GM21447 (cell line): ENCODE data around the gene AFF1.
"Not testable (repeated sequence)": the region's sequence is repeated elsewhere in the genome, so short reads cannot be mapped to it uniquely, and the experiment has no call there.

Source experiments
- ATAC-seq: cut with Tn5 transposase; IDR thresholded peaks from one replicate; pipeline ENCODE4 v1.9.1; 2021; ENCODE audit not compliant: unreplicated experiment

AFF1 gene

GRCh38 chr4:87077914-87078585 is 143.2 kb downstream of the AFF1 start:
- ATAC-seq = no peak

DNA sequence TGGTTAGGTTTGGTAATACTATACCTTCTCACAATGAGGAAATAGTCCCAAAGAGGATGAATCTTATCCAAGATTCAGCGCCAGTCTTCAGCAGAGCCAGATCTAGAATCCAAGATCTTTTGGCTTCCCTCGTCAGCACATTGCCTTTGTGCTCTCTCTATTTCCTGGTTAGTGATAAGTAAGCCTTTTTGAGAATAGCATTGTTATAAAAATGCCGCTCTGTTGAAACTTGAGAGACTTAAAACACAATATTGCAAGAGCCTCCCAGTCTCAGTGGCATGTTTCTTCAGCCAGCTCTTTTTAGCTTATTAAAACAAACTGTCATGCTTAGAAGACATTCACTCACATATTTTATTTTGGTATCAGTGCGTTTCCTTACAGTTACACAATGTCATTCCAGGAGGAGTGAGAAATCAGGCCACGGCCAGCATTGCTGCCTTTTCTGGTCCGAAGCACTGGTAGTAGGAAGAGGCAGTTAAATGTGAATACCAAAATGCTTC is 144.2 kb downstream of the AFF1 start:
- ATAC-seq = no peak

DNA sequence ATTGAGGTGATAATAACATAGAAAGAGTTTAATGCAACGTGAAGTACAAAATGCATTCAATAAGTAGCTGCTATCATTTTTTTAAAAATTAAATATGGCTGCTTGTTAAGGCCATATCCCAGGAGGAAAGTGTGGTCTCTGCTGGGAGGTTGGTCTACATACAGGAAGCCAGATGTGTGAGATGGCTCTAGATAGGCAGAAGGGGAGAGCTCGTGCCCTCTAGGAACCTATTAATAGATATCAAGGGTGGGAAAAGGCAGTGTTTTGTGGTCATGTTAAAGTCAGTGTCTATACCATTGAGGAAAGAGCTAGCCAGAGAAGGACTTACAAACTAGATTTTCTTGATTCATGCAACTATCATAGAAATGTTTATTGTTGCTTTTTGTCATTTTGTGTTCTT is 145.2 kb downstream of the AFF1 start:
- ATAC-seq = no peak

- ATAC-seq = no peak
Observed at GRCh38 chr4:87080462-87080861, 145.7 kb downstream of the AFF1 start.

GRCh38 chr4:87081826-87082225 is 147.0 kb downstream of the AFF1 start:
- no peak for ATAC-seq

- ATAC-seq = not testable (repeated sequence)
Observed at GRCh38 chr4:87085732-87086131, 150.9 kb downstream of the AFF1 start.

DNA sequence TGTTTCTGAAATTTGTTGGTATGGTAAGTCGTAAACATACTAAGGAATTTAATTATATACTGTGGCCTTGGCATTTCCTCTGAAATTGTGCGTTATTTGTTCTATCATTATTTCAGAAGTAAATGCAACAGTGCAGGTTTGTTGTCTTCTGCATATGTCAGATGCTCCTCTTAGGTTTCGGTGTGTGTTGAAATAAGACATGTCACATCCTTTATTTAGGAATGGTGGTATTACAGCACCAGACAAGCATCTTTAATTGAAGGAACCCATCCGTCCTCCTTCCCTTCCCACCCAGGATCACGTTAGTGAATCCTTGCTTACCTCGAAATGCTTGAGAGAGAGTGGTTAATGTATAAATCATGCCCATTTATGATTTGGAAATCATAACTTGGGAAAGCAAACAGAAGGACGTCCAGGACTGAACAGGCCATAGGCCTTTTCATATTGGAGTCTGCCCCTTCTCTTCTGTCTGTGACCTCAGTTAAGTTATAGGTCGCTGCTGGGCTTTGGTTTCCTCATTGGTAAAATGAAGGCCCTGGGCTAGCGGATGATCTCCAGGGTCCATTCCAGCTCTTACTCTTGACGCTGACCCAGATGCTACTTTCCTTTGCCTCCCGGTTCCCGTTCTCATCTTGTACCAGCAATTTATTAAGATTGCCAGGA is 151.5 kb downstream of the AFF1 start:
- ATAC-seq = no peak

DNA sequence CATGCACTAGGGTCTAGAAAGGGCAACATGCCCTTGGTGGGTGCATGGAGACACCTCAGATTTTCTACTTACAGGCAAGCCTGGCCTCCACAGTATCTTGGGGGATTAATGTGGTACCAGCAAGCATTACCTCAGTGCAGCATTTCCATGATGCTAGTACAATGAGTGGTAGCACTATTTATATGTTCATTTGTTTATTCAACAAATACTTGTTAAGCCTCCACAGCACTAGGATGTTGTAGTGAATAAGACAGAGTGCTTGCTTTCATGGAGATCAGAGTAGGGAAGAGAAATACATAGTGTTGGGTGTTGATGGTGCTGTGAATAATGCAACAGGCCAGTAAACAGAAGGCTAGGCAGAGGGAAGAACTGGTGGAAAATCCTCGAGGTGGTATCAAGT is 152.2 kb downstream of the AFF1 start:
- ATAC-seq = no peak

DNA sequence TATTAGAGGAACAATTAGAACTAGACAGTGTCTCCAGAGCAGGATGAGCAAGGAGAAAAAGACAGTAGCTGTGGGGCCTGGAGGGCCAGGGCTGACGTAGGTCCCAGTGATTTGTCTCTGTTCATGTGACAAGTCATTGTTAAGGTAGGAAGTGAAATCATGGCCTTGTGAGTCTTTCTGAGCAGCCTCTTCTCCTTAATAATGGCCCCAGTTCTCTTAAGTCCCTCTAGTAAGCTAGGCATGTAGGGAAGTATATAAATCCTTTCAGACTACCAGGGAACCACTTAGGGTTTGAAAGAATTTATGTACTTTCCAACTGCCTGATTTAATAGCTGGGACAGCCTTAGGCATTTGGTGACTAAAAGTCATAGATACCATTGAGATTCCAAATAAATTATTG is 152.6 kb downstream of the AFF1 start:
- ATAC-seq = no peak

DNA sequence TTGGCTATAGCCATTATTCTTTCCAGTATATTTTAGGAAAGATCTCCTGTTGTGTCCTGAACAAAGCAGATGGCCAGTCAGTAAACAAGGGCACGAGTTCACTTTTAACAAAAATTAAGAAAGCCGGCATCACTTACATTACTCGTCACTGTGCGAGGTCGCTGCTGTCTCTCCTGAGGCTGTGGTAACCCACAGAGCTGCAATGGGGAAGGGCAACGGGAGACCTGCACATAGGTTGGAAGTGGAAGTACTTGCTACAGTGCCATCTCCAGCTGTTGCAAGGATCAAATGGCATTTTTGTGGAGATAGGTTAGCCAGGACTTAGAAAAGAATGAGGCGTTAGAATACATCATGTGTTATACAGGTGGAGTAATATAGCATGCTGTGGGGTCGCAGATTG is 153.4 kb downstream of the AFF1 start:
- no peak for ATAC-seq

- no peak for ATAC-seq
Observed at GRCh38 chr4:87089368-87089767, 154.6 kb downstream of the AFF1 start.

DNA sequence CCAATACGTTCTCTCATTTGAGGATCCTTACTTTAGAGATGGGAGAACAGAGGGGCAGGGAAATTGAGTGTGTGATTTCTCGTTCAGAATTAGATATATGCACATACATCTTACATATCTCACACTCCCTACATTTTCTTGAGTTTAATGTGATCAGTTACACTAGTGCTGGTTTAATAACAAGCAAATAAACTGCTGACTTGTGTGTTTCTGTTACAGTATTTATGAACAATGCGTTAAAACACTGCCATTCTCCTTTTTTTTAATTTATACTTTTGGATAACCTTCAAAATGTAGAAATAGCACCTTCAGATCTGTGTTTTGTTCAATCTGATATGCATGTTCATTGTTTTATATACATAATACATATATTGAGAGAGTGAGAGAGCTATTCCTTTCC is 155.5 kb downstream of the AFF1 start:
- ATAC-seq = no peak

DNA sequence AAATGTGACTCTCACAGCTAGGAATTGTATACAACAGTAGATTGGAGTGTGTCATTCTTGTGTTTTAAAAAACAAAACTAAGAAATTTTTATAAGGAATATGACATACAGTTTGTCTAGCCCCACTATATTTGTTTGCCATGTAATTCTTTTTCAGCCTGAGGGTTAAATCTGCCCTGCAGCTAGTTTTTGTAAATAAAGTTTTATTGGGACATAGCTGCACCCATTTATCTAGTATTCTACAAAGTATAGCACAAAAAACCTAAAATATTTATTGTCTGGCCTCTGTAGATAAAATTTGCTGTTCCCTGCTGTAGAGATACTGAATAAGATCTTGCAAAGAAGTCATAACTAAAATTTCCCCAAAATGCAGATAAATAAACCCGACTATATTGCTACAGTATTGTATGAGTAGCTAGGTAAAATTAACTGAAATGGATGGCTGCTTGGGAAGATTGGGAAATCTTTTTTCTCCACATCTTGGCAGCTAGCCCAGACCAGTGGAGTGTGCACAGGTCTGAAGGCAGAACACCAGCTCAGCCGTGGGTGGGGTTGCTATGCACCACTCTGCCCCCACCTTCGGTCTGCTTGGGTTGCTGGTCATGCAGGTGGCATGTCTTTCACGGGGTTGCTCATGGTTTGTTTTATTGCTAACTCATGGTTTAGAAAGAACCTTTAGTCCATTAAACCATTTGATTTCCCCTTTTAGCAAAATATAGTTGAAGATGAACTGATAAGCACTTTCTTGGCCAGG is 157.8 kb downstream of the AFF1 start:
- ATAC-seq = peak; percentile 51

- ATAC-seq = peak; percentile 74
Observed at GRCh38 chr4:87093443-87094123, 158.8 kb downstream of the AFF1 start.

GRCh38 chr4:87097075-87097474 is 162.3 kb downstream of the AFF1 start:
- ATAC-seq = no peak

DNA sequence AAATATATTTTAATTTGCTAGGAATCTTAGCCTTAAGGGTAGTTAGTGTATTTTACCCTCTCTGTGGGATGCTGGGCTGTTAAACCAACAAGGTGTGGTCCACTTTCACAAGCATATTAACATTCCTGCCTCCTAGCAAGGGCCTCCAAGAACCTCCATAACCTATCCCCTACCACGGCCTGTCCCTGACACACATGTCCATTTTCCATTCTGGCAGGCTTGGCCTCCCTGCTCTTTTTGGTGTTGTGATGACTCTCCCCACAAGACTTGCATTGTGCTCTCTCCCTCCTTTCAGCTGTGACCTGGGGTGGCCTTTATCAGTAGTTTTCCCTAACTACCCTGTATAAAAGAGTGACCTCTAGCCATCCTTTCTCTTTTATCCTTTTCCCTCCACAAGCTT is 165.4 kb downstream of the AFF1 start:
- ATAC-seq = no peak

DNA sequence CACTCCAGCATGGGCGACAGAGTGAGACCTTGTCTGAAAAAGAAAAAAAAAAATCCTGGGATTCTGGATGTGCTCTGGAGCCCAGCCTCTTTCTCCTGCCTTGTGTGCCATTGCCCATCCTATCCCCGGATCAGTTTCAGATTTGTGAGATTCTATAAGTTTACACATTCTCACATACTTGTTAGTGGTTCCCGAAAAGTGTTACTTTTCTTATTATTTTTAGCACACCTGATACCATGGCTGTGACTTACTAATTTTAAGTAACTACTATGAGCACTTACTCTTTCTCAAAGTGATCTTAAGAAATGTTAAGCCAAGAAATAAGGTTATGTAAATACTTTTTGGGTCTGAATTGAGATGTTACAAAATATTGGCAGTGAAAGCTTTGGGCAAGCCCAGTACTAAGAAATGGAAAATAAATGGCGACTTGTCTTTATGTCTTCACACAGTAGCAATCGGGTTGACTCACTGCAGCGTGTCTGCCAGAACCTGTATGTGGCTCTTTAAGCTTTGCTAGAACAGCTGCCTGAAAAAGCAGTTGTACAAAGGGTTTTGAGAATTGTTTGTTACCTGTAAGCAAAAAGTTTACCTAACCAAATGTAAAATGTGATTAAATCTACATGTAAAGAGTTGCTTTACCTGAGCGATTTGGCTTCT is 166.9 kb downstream of the AFF1 start:
- ATAC-seq = no peak

GRCh38 chr4:87103086-87103485 is 168.3 kb downstream of the AFF1 start:
- ATAC-seq = no peak

DNA sequence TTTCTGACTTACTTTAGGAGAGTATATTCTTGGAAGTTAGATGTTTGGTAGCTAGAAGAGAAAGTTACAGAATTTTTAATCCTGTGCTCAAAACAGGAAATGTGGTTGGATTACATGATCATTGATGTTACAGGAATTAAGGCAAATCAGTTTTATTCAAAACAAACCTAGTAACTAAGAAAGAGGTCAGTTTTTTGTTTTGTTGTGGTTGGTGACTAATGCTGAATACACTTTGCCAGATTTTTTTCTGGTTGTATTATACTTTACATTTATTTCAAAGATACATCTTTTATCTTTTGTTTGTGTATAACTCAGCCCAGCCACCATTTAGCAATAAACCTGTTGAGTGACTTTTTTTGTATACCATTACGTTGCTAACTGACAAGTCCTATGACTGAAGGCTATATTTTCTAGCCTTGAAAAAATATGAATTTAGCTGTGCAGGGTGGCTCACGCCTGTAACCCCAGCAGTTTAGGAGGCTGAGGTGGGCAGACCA is 168.9 kb downstream of the AFF1 start:
- no peak for ATAC-seq

DNA sequence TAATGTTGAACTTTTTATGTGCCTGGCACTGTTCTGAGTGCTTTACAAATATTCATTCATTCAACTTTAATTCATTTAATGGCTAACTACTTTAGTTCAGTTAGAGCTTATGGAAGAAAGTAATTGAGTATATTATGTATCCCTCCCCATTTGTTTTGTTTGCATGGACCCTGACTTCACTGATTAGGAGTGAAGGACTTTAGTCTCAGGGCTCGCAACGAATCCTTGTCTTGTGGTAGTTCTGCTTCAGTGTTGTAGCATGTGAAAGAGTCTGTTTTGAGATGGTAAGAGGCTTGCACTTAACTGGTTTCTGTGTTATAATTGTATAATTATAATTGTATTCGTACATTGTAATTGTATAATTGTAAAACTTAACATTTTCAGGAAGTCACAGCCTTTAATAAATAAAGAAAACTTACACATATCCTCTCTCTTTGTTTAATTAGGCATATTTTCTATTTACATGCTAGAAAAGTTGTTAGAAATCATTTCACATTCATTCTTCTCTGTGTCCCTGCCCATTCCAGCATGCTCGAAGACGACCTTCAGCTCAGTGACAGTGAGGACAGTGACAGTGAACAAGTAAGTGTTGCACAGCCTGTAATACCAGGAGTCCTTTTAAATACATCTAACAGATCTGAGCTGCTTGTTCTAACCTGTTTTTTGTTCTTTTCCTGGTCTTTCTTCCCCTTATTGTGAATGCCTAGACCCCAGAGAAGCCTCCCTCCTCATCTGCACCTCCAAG is 170.5 kb downstream of the AFF1 start:
- ATAC-seq = no peak
